SK-N-MC (cell line): Measurements from ENCODE around the gene GTF2IRD1.

Experiments used
- EZH2 ChIP-seq: fragments of 200-600 bp; sonication (generic); IDR thresholded peaks from one replicate; pipeline ENCODE4 v1.6.1; 2017; ENCODE audit warnings: antibody characterized with exemption
- FOXP2 ChIP-seq: optimal IDR thresholded peaks from 2 replicates; pipeline ENCODE3; 2011; ENCODE audit warnings: mild to moderate bottlenecking, moderate library complexity; ENCODE audit not compliant: insufficient read depth; ENCODE audit errors: extremely low read length, control extremely low read depth
- POLR2AphosphoS5 ChIP-seq: IDR thresholded peaks from 2 replicates; pipeline ENCODE4 v1.6.1; 2012; ENCODE audit warnings: mild to moderate bottlenecking, low read depth, low read length, borderline replicate concordance

DNA sequence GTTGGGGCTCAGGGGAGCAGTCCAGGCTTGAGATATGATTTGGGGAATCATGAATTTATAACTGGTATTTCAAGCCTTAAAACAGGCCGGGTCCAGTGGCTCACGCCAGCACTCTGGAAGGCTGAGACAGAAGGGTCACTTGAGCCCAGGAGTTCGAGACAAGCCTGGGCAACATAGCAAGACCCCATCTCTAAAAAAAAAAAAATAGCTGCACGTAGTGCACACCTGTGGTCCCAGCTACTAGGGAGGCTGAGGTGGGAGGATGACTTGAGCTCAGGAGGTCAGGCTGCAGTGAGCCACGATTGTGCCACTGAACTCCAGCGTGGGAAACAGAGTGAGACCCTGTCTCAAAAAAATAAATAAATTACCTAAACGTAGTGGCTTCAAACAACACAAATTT lies 122.1 kb downstream of the GTF2IRD1 start:
- TF ChIP-seq POLR2AphosphoS5 (no peak), EZH2 (no peak), FOXP2 (no peak)
